Panc1 (cell line): ENCODE data around the gene AKAP10.

Experiments used
- CTCF ChIP-seq: fragments of 450-650 bp; IDR thresholded peaks from 2 replicates; pipeline ENCODE4 v1.5.1; 2017; ENCODE audit warnings: mild to moderate bottlenecking
- REST ChIP-seq, 2 experiments: IDR thresholded peaks; 2 replicates each; pipeline ENCODE4 v1.6.1; 2011 to 2012; ENCODE audit warnings: low read depth in 2 of 2, control low read depth in 1 of 2, low read length in 1 of 2, mild to moderate bottlenecking in 1 of 2, moderate library complexity in 1 of 2; ENCODE audit not compliant: insufficient read depth in 1 of 2
- SIN3A ChIP-seq: IDR thresholded peaks from 2 replicates; pipeline ENCODE4 v1.6.1; 2012; ENCODE audit warnings: low read depth, mild to moderate bottlenecking, low read length, moderate library complexity, borderline replicate concordance; ENCODE audit not compliant: insufficient read depth
- TCF7L2 ChIP-seq: IDR thresholded peaks from 2 replicates; pipeline ENCODE4 v1.6.1; 2011; ENCODE audit warnings: mild to moderate bottlenecking, low read depth, low read length, inconsistent platforms

DNA sequence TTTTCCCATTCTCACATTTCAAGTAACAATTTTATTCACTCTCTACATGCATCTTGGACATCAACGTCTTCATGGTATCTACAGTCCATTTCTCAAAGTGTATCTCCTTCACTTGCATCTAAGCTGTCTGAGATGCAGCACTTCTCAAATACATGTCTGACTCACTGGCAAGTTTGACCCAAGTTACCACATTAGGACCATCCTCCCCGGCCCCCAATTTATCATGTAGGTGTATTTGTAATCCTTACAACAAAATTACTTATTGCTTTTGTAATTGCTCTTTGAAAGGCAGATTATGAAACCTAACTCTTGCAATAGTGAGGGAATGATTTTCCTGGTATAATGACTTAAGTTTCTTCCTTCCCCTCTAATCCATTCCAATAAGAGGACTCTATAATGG, 80.9 kb downstream of the AKAP10 start:
- no peak for TF ChIP-seq CTCF
- TF ChIP-seq REST (IDR thresholded peaks at IDR 0.05; ENCODE audit: insufficient read depth in 1 of 2, low read depth in 2 of 2, low read length in 1 of 2), result no peak
- TF ChIP-seq TCF7L2, result no peak
- TF ChIP-seq SIN3A, result no peak
